Body of pancreas (tissue), 4 donors: ENCODE results near the gene CEP135.
"Not testable (repeated sequence)": the region's sequence is repeated elsewhere in the genome, so short reads cannot be mapped to it uniquely, and the experiment has no call there.

Source experiments
- CTCF ChIP-seq, 7 experiments: fragments of 450-650 bp in 4 of 7; fragments of 200-600 bp in 3 of 7; sonication (generic) in 3 of 7; IDR thresholded peaks; one replicate each; pipeline ENCODE4 v1.5.1; 2016 to 2019; ENCODE audit warnings: antibody characterized with exemption in 7 of 7
- POLR2A ChIP-seq, 3 donors: fragments of 450-650 bp; IDR thresholded peaks; one replicate each; pipeline ENCODE4 v1.6.1; 2016; ENCODE audit warnings: antibody characterized with exemption in 3 of 3, mild to moderate bottlenecking in 2 of 3

GRCh38 chr4:56072730-56073129 is 124.0 kb downstream of the CEP135 start:
- TF ChIP-seq CTCF, POLR2A (IDR thresholded peaks at IDR 0.05): not testable (repeated sequence)
